Trophoblast cell (in vitro differentiated cells and primary cell): ENCODE results near the gene TMEM132C.

Experiments used
- DNase-seq, 2 donors: peaks; one replicate each; pipeline ENCODE4 v3.0.0-alpha.2; 2016
- H2AFZ ChIP-seq: 2 replicates; pipeline ENCODE4 v1.6.1; 2013; ENCODE audit warnings: low read length, moderate library complexity, mild to moderate bottlenecking; ENCODE audit not compliant: insufficient read depth, poor library complexity
- H2AK5ac ChIP-seq: 2 replicates; pipeline ENCODE4 v1.6.1; 2013; ENCODE audit warnings: mild to moderate bottlenecking, low read length
- H2BK120ac ChIP-seq: 2 replicates; pipeline ENCODE4 v1.6.1; 2013; ENCODE audit warnings: low read length, mild to moderate bottlenecking, moderate library complexity; ENCODE audit not compliant: insufficient read depth, poor library complexity
- H2BK12ac ChIP-seq: 2 replicates; pipeline ENCODE4 v1.6.1; 2013; ENCODE audit warnings: mild to moderate bottlenecking, low read length, moderate library complexity
- H2BK5ac ChIP-seq: 2 replicates; pipeline ENCODE4 v1.6.1; 2013; ENCODE audit warnings: low read length, low read depth, moderate library complexity, mild to moderate bottlenecking; ENCODE audit not compliant: poor library complexity
- H3K14ac ChIP-seq: 2 replicates; pipeline ENCODE4 v1.6.1; 2013; ENCODE audit warnings: mild to moderate bottlenecking, low read length
- H3K18ac ChIP-seq: 2 replicates; pipeline ENCODE4 v1.6.1; 2013; ENCODE audit warnings: mild to moderate bottlenecking, low read length
- H3K23ac ChIP-seq: 2 replicates; pipeline ENCODE4 v1.6.1; 2013; ENCODE audit warnings: low read length
- H3K27ac ChIP-seq: 2 replicates; pipeline ENCODE4 v1.5.1; 2013; ENCODE audit warnings: low read depth, mild to moderate bottlenecking, inconsistent platforms, low read length, moderate library complexity
- H3K27me3 ChIP-seq: 2 replicates; pipeline ENCODE4 v1.6.1; 2013; ENCODE audit warnings: inconsistent platforms, mild to moderate bottlenecking, low read length, moderate library complexity; ENCODE audit not compliant: insufficient read depth
- H3K36me3 ChIP-seq, 2 experiments: 1 replicate in 1 of 2; 2 replicates in 1 of 2; pipeline ENCODE4 v1.6.1; 2013; ENCODE audit warnings: low read length in 2 of 2, mild to moderate bottlenecking in 2 of 2, moderate library complexity in 1 of 2; ENCODE audit not compliant: insufficient read depth in 2 of 2, control insufficient read depth in 1 of 2
- H3K4ac ChIP-seq: 2 replicates; pipeline ENCODE4 v1.6.1; 2013; ENCODE audit warnings: low read depth, mild to moderate bottlenecking, low read length, moderate library complexity
- H3K4me1 ChIP-seq, 2 experiments: 1 replicate in 1 of 2; 2 replicates in 1 of 2; pipeline ENCODE4 v1.6.1; 2013; ENCODE audit warnings: low read length in 2 of 2, mild to moderate bottlenecking in 2 of 2, moderate library complexity in 1 of 2; ENCODE audit not compliant: insufficient read depth in 2 of 2, control insufficient read depth in 1 of 2
- H3K4me2 ChIP-seq: 2 replicates; pipeline ENCODE4 v1.6.1; 2013; ENCODE audit warnings: inconsistent platforms, mild to moderate bottlenecking, low read length, moderate library complexity
- H3K4me3 ChIP-seq: 2 replicates; pipeline ENCODE4 v1.5.1; 2013; ENCODE audit warnings: mild to moderate bottlenecking, low read depth, low read length, inconsistent platforms
- H3K79me1 ChIP-seq: one replicate; pipeline ENCODE4 v1.6.1; 2013; ENCODE audit warnings: low read length
- H3K79me2 ChIP-seq: 2 replicates; pipeline ENCODE4 v1.6.1; 2013; ENCODE audit warnings: low read length, mild to moderate bottlenecking; ENCODE audit not compliant: control insufficient read depth, insufficient read depth, poor library complexity
- H3K9ac ChIP-seq: 2 replicates; pipeline ENCODE4 v1.6.1; 2013; ENCODE audit warnings: mild to moderate bottlenecking, low read length
- H3K9me3 ChIP-seq: 2 replicates; pipeline ENCODE4 v1.6.1; 2013; ENCODE audit warnings: low read depth, mild to moderate bottlenecking, control low read depth, inconsistent platforms, low read length; ENCODE audit not compliant: insufficient read depth
- H4K12ac ChIP-seq: 2 replicates; pipeline ENCODE4 v1.6.1; 2013; ENCODE audit warnings: low read depth, mild to moderate bottlenecking, low read length, moderate library complexity
- H4K8ac ChIP-seq: 2 replicates; pipeline ENCODE4 v1.6.1; 2013; ENCODE audit warnings: low read depth, mild to moderate bottlenecking, low read length, moderate library complexity
- H4K91ac ChIP-seq: one replicate; pipeline ENCODE4 v1.6.1; 2013; ENCODE audit warnings: low read depth, mild to moderate bottlenecking, low read length, moderate library complexity
- WGBS: extraction: QIAGEN DNeasy Blood & Tissue Kit; methylation state at CpG from one replicate; pipeline ENCODE4 v1.1.7; 2013; ENCODE audit warnings: missing lambda C conversion rate; ENCODE audit not compliant: insufficient read length, insufficient coverage; ENCODE audit errors: extremely low coverage; 5-methylcytosine and 5-hydroxymethylcytosine counted together

TMEM132C gene

DNA sequence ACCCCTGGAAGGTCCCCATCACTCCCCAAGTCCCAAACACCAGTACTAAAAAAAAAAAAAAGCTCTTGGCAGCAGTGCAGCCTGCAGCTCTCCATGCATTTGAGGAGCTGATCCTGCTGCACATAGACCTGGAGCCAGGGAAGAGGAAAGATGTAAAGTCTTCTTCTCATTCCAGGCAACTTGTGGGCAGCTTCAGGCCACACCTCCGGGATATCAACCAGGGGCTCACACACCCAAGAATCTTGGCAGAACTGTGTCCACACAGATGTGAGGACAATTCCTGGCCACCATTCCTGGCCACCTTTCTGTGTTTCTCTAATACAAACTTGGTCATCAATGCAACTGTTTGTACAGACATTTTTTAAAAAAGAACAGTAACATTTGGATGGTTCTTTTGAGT, 72.7 kb downstream of the TMEM132C start:
- Histone ChIP-seq H2AFZ (no peak overlapping the region), H3K18ac (no peak overlapping the region), H2AK5ac (no peak overlapping the region), H3K9me3 (no peaks in the 10 kb centered on the region), H3K27ac (no peak overlapping the region), H4K8ac (no peak overlapping the region), H3K14ac (no peak overlapping the region), H3K4me1 (peaks cover 0 to 4% of the 10 kb centered on the region in 2 experiments), H2BK120ac (no peak overlapping the region), H3K4me2 (no peak overlapping the region), H3K9ac (no peak overlapping the region), H3K79me1 (no peaks in the 10 kb centered on the region), H3K23ac (no peak overlapping the region), H3K4me3 (no peak overlapping the region), H3K36me3 (no peaks in the 10 kb centered on the region), H4K12ac (no peak overlapping the region), H3K27me3 (no peaks in the 10 kb centered on the region), H2BK12ac (no peak overlapping the region), H3K4ac (no peak overlapping the region), H2BK5ac (no peak overlapping the region), H3K79me2 (no peaks in the 10 kb centered on the region), H4K91ac (no peak overlapping the region)
- DNase-seq = no peak
- no CpG with 5 or more reads among the region's 1 CpG for WGBS

GRCh38 chr12:128353301-128353700, 86.3 kb downstream of the TMEM132C start:
- H2AFZ ChIP-seq = no peak overlapping the region
- no peak overlapping the region for H3K4ac ChIP-seq
- no peak overlapping the region for H4K8ac ChIP-seq
- H3K9ac ChIP-seq = no peak overlapping the region
- no peaks in the 10 kb centered on the region for H3K4me1 ChIP-seq
- H3K79me1 ChIP-seq = no peaks in the 10 kb centered on the region
- H4K12ac ChIP-seq = no peak overlapping the region
- no peak overlapping the region for H3K23ac ChIP-seq
- H2AK5ac ChIP-seq = no peak overlapping the region
- WGBS = no CpG with 5 or more reads among the region's 12 CpGs
- H2BK120ac ChIP-seq = no peak overlapping the region
- H3K27me3 ChIP-seq = no peaks in the 10 kb centered on the region
- no peaks in the 10 kb centered on the region for H3K9me3 ChIP-seq
- H3K79me2 ChIP-seq = no peaks in the 10 kb centered on the region
- no peak for DNase-seq
- no peak overlapping the region for H3K14ac ChIP-seq
- H3K27ac ChIP-seq = no peak overlapping the region
- H3K4me2 ChIP-seq = no peak overlapping the region
- no peak overlapping the region for H2BK12ac ChIP-seq
- no peak overlapping the region for H3K4me3 ChIP-seq
- no peak overlapping the region for H4K91ac ChIP-seq
- H2BK5ac ChIP-seq = no peak overlapping the region
- no peaks in the 10 kb centered on the region for H3K36me3 ChIP-seq
- H3K18ac ChIP-seq = no peak overlapping the region

DNA sequence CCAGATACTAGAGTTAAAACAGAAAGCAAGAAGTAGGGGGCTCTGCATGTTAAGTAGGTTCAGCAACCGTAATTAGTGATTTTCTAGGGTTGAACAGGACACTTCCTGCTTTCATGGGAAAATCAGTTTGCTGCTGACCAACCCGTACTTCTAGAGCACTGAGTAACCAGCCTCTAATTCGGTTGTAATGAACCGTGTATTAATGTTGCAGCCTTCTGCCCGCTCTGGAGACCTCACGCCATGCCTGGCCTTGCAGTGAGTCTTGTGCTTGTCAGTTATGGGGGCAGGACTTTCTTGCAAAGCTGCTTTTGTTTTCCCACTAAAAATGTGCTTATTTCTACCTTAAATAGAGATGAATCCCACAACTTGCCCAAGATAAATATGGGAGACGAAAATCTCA, 89.6 kb downstream of the TMEM132C start:
- no peaks in the 10 kb centered on the region for H3K79me1 ChIP-seq
- H3K36me3 ChIP-seq = no peaks in the 10 kb centered on the region
- no peaks in the 10 kb centered on the region for H3K27me3 ChIP-seq
- no peak overlapping the region for H3K4me3 ChIP-seq
- no CpG with 5 or more reads among the region's 7 CpGs for WGBS
- no peak overlapping the region for H3K4ac ChIP-seq
- no peak overlapping the region for H4K91ac ChIP-seq
- no peak overlapping the region for H3K9ac ChIP-seq
- H3K4me1 ChIP-seq = no peaks in the 10 kb centered on the region
- no peak overlapping the region for H4K8ac ChIP-seq
- no peak overlapping the region for H2AFZ ChIP-seq
- H3K9me3 ChIP-seq = no peaks in the 10 kb centered on the region
- no peak overlapping the region for H3K4me2 ChIP-seq
- no peak overlapping the region for H3K14ac ChIP-seq
- H4K12ac ChIP-seq = no peak overlapping the region
- DNase-seq = no peak
- H2BK120ac ChIP-seq = no peak overlapping the region
- no peak overlapping the region for H2AK5ac ChIP-seq
- H3K79me2 ChIP-seq = no peaks in the 10 kb centered on the region
- no peak overlapping the region for H3K18ac ChIP-seq
- no peak overlapping the region for H3K27ac ChIP-seq
- H2BK12ac ChIP-seq = no peak overlapping the region
- no peak overlapping the region for H2BK5ac ChIP-seq
- H3K23ac ChIP-seq = no peak overlapping the region

DNA sequence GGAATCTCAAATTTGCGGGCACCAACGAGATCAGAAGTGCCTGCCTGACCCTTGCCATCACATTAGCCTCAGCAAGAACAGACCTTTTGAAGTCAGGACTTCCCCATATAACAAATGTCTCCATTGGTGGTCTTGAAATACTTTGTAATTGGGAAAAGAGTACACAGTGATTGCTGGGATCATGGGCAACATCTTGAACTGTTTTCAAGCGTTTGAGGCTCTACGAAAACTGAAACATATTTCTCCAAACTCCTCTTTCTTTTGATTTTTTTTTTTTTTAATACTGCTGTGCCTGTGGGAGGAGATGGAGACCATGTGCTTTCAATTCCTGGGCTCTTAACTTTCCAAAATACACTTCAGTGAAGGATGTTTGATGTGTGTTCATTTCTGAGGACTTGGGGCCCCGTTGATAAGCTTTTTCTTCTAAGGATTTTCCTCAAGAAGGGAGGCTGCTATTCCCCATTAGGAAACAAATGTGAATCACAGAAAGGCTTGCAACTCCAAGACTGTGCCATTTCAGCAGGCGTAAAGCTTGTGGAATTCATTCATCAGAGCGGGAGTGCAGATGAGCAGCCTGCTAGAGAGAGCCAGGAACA, 94.5 kb downstream of the TMEM132C start:
- no CpG with 5 or more reads among the region's 7 CpGs for WGBS
- H4K8ac ChIP-seq = no peak overlapping the region
- no peak overlapping the region for H3K14ac ChIP-seq
- H3K9me3 ChIP-seq = no peaks in the 10 kb centered on the region
- no peak overlapping the region for H3K4me3 ChIP-seq
- peaks cover 2% of the 10 kb centered on the region for H3K27me3 ChIP-seq
- H2BK12ac ChIP-seq = no peak overlapping the region
- no peaks in the 10 kb centered on the region for H3K36me3 ChIP-seq
- H2AK5ac ChIP-seq = no peak overlapping the region
- H3K27ac ChIP-seq = no peak overlapping the region
- no peak overlapping the region for H4K12ac ChIP-seq
- H3K4ac ChIP-seq = no peak overlapping the region
- H3K9ac ChIP-seq = no peak overlapping the region
- H3K4me2 ChIP-seq = no peak overlapping the region
- H3K79me2 ChIP-seq = no peaks in the 10 kb centered on the region
- H2BK120ac ChIP-seq = no peak overlapping the region
- no peak overlapping the region for H3K23ac ChIP-seq
- no peak overlapping the region for H2AFZ ChIP-seq
- DNase-seq = no peak
- no peak overlapping the region for H3K18ac ChIP-seq
- H3K4me1 ChIP-seq = no peaks in the 10 kb centered on the region
- H3K79me1 ChIP-seq = no peaks in the 10 kb centered on the region
- H2BK5ac ChIP-seq = no peak overlapping the region
- no peak overlapping the region for H4K91ac ChIP-seq
